Esophagus squamous epithelium (tissue), 4 donors: ENCODE data around the gene SLC6A7.

Experiments
- POLR2A ChIP-seq, 4 donors: fragments of 450-650 bp; IDR thresholded peaks; one replicate each; pipeline ENCODE4 v1.6.1; 2017; ENCODE audit warnings: antibody characterized with exemption in 4 of 4, mild to moderate bottlenecking in 4 of 4, moderate library complexity in 3 of 4
- TF ChIP-seq, protein P1 (sequence below), 6 experiments: fragments of 450-650 bp in 4 of 6; fragments of 200-600 bp in 2 of 6; sonication (generic) in 2 of 6; IDR thresholded peaks; one replicate each; pipeline ENCODE4 v1.5.1; 2016 to 2019; ENCODE audit warnings: antibody characterized with exemption in 6 of 6, mild to moderate bottlenecking in 4 of 6, moderate library complexity in 4 of 6

DNA sequence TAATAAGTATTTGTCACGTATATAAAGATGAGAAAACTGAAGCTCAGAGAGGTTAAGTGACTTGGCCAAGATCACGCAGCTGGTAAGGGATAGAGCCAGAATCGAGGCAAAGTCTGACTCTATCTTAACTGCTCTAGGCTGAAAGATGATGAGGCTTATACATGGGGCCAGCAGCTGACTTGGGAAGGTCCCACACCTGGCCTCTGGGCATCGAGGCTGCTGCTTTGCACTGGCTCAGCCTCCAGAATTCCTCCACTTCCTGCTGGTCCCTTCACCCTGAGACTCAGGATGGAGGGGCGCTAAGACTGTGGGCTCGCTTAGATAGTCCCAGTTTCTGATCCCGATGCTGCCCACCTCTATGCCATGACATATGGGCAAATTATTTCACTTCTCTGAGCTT, 64.5 kb downstream of the SLC6A7 start:
- TF ChIP-seq, protein P1, sequence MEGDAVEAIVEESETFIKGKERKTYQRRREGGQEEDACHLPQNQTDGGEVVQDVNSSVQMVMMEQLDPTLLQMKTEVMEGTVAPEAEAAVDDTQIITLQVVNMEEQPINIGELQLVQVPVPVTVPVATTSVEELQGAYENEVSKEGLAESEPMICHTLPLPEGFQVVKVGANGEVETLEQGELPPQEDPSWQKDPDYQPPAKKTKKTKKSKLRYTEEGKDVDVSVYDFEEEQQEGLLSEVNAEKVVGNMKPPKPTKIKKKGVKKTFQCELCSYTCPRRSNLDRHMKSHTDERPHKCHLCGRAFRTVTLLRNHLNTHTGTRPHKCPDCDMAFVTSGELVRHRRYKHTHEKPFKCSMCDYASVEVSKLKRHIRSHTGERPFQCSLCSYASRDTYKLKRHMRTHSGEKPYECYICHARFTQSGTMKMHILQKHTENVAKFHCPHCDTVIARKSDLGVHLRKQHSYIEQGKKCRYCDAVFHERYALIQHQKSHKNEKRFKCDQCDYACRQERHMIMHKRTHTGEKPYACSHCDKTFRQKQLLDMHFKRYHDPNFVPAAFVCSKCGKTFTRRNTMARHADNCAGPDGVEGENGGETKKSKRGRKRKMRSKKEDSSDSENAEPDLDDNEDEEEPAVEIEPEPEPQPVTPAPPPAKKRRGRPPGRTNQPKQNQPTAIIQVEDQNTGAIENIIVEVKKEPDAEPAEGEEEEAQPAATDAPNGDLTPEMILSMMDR (IDR thresholded peaks at IDR 0.05): no peak
- TF ChIP-seq POLR2A (IDR thresholded peaks at IDR 0.05): no peak
